SK-N-SH treated with all-trans-retinoic acid at 6 μM for 48 hours (cell line): Measurements from ENCODE around the gene PRMT7.

Experiments used
- ATAC-seq: fragments of 200-7000 bp; cut with Tn5 transposase; 3 replicates; pipeline ENCODE4 v1.9.1; 2020; ENCODE audit warnings: mild to moderate bottlenecking, moderate library complexity
- ARNTL ChIP-seq: fragments of 450-650 bp; formaldehyde crosslinking; IDR thresholded peaks from 2 replicates; pipeline ENCODE4 v1.5.0; 2020; ENCODE audit warnings: low read depth, mild to moderate bottlenecking, moderate library complexity, borderline replicate concordance
- CREB5 ChIP-seq: fragments of 250-450 bp; sonication (Bioruptor Pico); IDR thresholded peaks from 2 replicates; pipeline ENCODE4 v1.5.1; 2020; ENCODE audit warnings: low read depth, mild to moderate bottlenecking, moderate library complexity
- CSRNP3 ChIP-seq: fragments of 250-450 bp; sonication (Bioruptor Pico); IDR thresholded peaks from 2 replicates; pipeline ENCODE4 v1.5.1; 2021; ENCODE audit warnings: mild to moderate bottlenecking, moderate library complexity
- ESRRG ChIP-seq: fragments of 250-450 bp; sonication (Bioruptor Pico); IDR thresholded peaks from 2 replicates; pipeline ENCODE4 v1.6.1; 2021; ENCODE audit warnings: mild to moderate bottlenecking
- GLIS3 ChIP-seq: fragments of 250-450 bp; sonication (Bioruptor Pico); IDR thresholded peaks from 2 replicates; pipeline ENCODE4 v1.5.0; 2020; ENCODE audit warnings: mild to moderate bottlenecking, moderate library complexity
- ISL1 ChIP-seq: fragments of 250-450 bp; sonication (Bioruptor Pico); IDR thresholded peaks from 2 replicates; pipeline ENCODE4 v2.1.2; 2022; ENCODE audit warnings: mild to moderate bottlenecking, moderate library complexity
- OSR1 ChIP-seq: fragments of 250-450 bp; sonication (Bioruptor Pico); IDR thresholded peaks from 2 replicates; pipeline ENCODE4 v1.8.0; 2022; ENCODE audit warnings: moderate library complexity, mild to moderate bottlenecking, inconsistent platforms
- PATZ1 ChIP-seq: fragments of 250-450 bp; sonication (Bioruptor Pico); IDR thresholded peaks from 2 replicates; pipeline ENCODE4 v1.8.0; 2020; ENCODE audit warnings: mild to moderate bottlenecking, moderate library complexity, borderline replicate concordance
- PPARA ChIP-seq: fragments of 250-450 bp; sonication (Bioruptor Pico); IDR thresholded peaks from 2 replicates; pipeline ENCODE4 v1.5.0; 2020; ENCODE audit warnings: mild to moderate bottlenecking, borderline replicate concordance
- RARB ChIP-seq: fragments of 250-450 bp; sonication (Bioruptor Pico); IDR thresholded peaks from 2 replicates; pipeline ENCODE4 v1.8.0; 2021; ENCODE audit warnings: mild to moderate bottlenecking, moderate library complexity
- TCF4 ChIP-seq: fragments of 250-450 bp; sonication (Bioruptor Pico); IDR thresholded peaks from 2 replicates; pipeline ENCODE4 v1.8.0; 2021; ENCODE audit warnings: mild to moderate bottlenecking, moderate library complexity, borderline replicate concordance
- TOX ChIP-seq: fragments of 250-450 bp; sonication (Bioruptor Pico); IDR thresholded peaks from 2 replicates; pipeline ENCODE4 v1.8.0; 2021; ENCODE audit warnings: mild to moderate bottlenecking, moderate library complexity, borderline replicate concordance
- TSHZ2 ChIP-seq: fragments of 250-450 bp; sonication (Bioruptor Pico); IDR thresholded peaks from 2 replicates; pipeline ENCODE4 v1.5.0; 2020; ENCODE audit warnings: mild to moderate bottlenecking, moderate library complexity
- ZC3H10 ChIP-seq: fragments of 250-450 bp; sonication (Bioruptor Pico); IDR thresholded peaks from 2 replicates; pipeline ENCODE4 v1.5.1; 2021; ENCODE audit warnings: mild to moderate bottlenecking, moderate library complexity
- ZFP3 ChIP-seq: fragments of 250-450 bp; sonication (Bioruptor Pico); IDR thresholded peaks from 2 replicates; pipeline ENCODE4 v1.5.0; 2020; ENCODE audit warnings: mild to moderate bottlenecking, moderate library complexity
- ZFP30 ChIP-seq: fragments of 450-650 bp; formaldehyde crosslinking; IDR thresholded peaks from 2 replicates; pipeline ENCODE4 v1.5.0; 2022; ENCODE audit warnings: mild to moderate bottlenecking, moderate library complexity
- ZNF8 ChIP-seq: fragments of 450-650 bp; formaldehyde crosslinking; IDR thresholded peaks from 2 replicates; pipeline ENCODE4 v1.5.0; 2020; ENCODE audit warnings: mild to moderate bottlenecking, moderate library complexity

The PRMT7 gene

GRCh38 chr16:68298907-68299561 lies 11.8 kb upstream of the PRMT7 start:
- TF ChIP-seq TOX (CRISPR knock-in tag): no peak

GRCh38 chr16:68299571-68300453 lies 11.0 kb upstream of the PRMT7 start:
- no peak for TF ChIP-seq ZC3H10
- no peak for TF ChIP-seq RARB (CRISPR knock-in tag)
- TF ChIP-seq, all 23 proteins: peak for 0
- ATAC-seq: no peak

More at GRCh38 chr16:68298907-68299561, 11.8 kb upstream of the PRMT7 start:
- ATAC-seq: peak; percentile 55

GRCh38 chr16:68300734-68301459 lies 9.9 kb upstream of the PRMT7 start:
- TF ChIP-seq RARB (CRISPR knock-in tag) (no peak), CSRNP3 (CRISPR knock-in tag) (no peak), ZC3H10 (no peak), TCF4 (no peak), ZFP3 (CRISPR knock-in tag) (no peak), OSR1 (no peak), TOX (CRISPR knock-in tag) (no peak), ISL1 (CRISPR knock-in tag) (no peak), ZFP30 (CRISPR knock-in tag) (no peak), PPARA (CRISPR knock-in tag) (no peak), PATZ1 (CRISPR knock-in tag) (no peak), ESRRG (CRISPR knock-in tag) (no peak), ARNTL (CRISPR knock-in tag) (no peak), CREB5 (CRISPR knock-in tag) (no peak), TSHZ2 (CRISPR knock-in tag) (no peak)
- no peak for ATAC-seq

GRCh38 chr16:68306633-68307032 lies 4.2 kb upstream of the PRMT7 start:
- no peak for TF ChIP-seq ARNTL (CRISPR knock-in tag)
- no peak for TF ChIP-seq GLIS3 (CRISPR knock-in tag)
- TF ChIP-seq ZNF8: no peak
- no peak for TF ChIP-seq CREB5 (CRISPR knock-in tag)
- no peak for TF ChIP-seq ESRRG (CRISPR knock-in tag)
- no peak for ATAC-seq
